Embryonic facial prominence (tissue), 1 donor: ENCODE results near the gene C17orf67.

Experiments
- DNase-seq: peaks from one replicate; pipeline ENCODE4 v3.0.0-alpha.2; 2016; ENCODE audit errors: extremely low spot score

C17orf67 gene

DNA sequence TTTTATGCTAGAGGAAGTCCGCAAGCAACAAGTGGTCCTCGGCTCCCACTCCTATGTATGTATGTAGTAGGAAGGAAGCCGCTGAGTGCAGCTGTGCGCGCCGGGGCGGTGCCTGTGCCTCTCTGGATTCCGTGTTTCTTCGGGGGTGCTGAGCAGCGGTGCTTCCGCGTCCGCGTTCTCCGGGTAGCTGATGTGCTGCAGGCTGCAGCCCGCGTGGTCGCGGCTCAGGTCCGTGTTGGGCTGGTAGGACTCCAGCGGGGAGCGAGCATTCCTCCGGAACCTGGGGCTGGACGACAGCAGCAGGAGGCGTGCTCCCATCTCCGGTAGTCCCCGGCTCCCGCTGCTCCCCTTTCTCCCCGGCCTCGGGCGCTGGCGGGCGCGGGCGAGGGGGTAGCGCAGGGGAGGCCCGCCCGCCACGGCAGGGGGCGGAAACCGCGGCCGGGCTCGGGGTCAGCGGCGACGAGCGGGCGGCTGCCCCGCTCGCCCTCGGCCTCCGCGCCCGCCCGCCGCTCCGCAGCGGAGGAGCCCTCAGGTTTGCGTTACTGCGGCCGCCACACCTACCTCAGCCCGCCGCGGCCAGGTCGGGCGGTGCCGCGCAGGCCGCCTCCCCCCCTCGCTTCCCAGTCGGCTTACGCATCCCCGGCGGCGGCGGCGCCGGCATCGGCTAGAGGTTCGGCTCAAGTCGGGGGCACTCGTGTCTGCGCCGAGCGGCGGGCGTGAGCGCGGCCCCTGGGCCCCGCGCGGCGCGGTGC lies 487 bp downstream of the C17orf67 start:
- no peak for DNase-seq

- DNase-seq, result no peak
Observed at GRCh38 chr17:56832446-56832845, 1.3 kb downstream of the C17orf67 start.

- no peak for DNase-seq
Observed at GRCh38 chr17:56831369-56832095, 2.2 kb downstream of the C17orf67 start.

DNA sequence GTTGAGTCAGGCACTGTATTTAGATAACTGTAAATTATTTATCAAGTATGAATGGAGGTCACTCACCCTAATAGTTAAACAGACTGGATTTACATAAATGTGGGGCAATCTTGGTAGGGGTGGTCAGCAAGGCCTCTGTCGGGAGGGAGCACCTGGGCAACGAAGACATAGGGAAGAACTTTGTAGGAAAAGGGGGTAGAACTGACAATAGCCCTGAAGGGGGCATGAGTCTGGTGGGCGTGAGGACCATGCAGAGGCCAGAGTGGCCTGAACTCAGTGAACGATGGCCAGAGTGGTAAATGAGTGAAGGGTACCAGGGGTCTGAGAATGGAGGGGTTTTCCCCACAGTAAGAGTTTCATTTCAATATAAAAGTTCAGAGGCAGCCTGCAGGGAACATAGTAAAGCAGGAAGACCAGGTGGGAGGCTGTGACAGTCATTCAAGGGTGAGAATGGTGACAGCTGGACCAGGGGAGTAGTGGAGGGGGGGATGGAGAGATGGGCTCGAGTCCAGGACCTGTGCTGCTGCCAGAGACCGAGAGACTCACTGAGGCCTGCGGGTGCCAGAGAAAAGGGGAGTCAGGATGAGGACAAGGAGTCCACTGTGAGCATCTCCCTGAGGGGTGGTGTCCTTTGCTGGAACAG lies 2.9 kb downstream of the C17orf67 start:
- DNase-seq, result no peak

DNA sequence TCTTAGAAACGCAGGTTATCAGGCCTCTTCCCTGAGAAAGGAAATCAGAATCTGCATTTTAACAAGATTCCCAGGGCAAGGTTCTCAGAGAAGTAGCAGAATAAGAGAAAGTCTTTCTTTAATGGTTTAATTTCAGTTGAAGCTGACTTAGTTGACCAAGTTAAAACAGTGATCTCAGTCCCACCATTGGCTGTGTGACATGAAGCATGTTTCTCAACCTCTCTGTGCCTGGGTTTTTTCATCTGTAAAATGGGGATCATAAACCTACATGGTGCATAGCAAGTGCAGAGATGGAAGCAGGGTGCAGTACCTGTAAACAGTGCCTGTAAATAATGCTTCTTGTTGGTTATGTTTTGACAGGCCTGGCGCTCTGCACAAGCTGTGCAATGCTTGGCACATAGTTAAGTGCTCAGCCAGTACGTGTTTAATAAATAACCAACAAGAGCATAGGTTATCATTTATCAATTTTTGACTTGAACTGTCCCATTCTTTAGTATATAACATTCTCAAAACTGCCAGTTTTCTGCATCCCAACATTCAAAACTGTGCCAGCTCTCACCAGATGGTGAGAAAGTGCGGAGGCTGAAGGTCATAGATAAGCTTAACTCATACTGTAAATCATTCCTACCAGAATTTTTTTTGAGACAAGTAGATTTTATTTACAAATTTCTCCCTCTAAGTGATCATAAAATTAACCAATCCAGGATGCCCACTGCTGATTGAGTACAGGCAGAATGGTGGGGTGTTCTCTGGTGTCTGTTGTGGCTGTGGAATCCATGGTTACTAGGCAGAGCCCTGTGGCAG lies 6.9 kb downstream of the C17orf67 start:
- DNase-seq, result no peak

DNA sequence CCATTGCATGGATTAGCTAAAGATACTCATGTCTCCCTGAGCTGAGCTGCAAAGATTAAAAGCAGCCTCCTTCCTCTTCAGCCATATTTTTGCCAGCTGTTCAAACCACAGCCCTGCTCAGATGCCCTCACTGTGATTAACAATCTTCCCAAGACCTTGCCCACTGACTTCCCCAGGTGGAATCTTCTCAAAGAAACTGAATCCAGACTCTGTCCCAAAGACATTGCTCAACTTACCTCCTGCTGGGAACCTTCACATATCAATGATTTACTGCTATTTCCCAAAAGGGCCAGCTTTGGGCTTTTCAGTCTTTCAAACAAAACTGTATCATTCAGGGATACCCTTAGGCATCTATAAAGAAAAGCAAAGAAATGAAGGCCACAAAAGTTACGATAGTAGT lies 9.2 kb downstream of the C17orf67 start:
- DNase-seq, result no peak

DNA sequence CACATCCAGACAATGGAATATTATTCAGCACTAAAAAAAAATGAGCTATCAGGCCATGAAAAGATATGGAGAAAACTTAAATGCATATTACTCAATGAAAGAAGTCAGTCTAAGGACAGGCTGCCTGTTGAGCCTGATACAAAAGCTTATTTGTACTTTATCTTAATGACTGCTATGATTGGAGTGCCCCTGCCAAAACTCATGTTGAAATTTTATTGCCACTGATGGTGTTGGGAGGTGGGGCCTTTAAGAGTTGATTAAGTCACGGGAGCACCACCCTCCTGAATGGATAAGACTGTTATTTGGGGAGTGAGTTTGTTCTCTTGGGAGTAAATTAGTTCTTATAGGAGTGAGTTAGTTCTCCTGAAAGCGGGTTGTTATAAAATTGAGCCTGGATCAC lies 9.9 kb downstream of the C17orf67 start:
- no peak for DNase-seq

DNA sequence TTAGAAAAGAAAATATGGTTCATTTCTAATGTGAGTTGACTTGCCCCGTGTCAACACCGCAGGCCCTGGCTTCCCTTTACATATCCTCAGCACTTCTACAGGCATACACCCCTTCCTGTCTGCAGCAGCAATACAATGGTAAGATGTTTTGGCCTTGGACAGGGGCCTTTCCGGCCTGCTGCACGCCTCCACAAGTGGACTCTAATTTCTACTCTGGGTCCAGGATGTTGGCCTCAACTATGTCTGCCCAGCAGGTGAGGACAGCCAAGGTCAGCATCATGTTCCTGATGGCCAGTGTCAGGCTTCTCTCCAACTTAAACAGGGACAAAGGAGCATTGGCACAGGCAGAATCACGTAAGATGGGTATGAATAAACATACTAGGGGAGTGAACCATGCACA lies 11.0 kb downstream of the C17orf67 start:
- DNase-seq, result no peak

- DNase-seq, result no peak
Observed at GRCh38 chr17:56821847-56822534, 11.7 kb downstream of the C17orf67 start.

- no peak for DNase-seq
Observed at GRCh38 chr17:56820207-56820606, 13.5 kb downstream of the C17orf67 start.

DNA sequence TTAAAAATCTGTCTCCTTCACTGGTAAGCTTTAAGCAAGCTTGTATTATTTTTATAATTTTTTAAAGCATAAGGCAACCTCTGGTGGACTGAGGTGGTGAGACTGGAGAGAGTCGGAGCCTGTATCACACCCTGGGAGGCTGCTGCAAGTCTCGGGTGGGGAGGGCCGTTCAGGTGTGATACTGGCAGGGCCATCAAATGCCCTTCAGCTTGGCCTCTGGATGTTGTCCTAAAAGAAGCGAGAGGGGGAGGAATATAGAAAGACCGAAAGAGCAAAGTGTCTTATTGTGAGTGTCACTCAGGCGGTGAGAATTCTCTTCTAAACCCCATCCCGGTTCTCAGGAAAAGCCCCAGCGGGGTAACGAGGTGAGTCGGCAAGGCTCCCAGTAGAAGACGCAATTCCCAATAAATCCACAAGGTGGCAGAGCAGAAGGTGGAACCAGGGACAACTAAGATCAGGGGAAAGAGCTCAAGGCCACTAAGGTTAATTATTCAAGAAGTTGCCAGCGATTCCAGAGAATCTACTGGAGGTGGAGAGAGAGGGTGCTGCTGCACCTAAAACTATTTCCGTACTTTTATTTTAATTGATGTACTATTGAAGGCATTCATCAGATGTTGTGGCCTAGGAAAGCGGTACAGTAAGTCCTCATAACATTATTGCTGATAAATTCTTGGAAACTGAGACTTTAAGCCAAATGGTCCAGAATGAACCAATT lies 14.1 kb downstream of the C17orf67 start:
- no peak for DNase-seq

DNA sequence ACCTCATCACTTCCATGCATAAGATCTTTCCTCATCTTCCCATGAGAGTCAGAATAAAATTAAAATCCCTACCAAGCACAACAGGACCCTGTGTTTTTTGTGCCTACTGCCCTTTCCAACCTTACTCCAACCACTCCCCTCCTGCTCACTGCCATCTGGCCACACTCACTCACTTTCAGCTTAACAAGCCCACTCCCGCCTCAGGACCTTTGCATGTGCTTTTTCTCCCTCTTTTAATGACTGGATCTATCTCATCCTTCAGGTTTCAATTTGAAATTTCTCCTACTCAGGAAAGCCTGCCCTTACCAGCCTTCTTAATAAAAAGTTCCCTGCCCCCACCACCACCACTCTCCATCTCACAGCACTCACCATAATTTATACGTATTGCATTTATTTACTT lies 14.7 kb downstream of the C17orf67 start:
- DNase-seq, result no peak

GRCh38 chr17:56817066-56817465 lies 16.7 kb downstream of the C17orf67 start:
- no peak for DNase-seq

DNA sequence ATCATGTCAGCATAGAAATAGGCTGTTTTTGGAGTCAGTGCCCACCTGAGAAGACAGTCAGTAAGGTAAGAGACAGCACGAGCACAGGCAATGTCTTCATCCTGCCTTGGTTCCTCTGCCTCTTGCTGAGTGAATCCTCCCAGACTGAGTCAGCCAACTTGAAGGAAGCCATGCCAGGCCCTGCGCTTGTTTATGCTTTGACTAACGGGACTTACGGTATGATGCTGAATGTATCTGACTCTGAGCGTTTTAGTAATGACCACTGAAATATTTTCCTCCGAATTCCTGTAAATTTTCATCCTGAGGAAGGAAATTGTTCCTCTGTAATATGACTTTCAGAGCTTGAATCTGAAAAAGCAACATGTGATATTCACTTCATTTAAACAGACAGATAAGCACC lies 18.0 kb downstream of the C17orf67 start:
- DNase-seq, result no peak

DNA sequence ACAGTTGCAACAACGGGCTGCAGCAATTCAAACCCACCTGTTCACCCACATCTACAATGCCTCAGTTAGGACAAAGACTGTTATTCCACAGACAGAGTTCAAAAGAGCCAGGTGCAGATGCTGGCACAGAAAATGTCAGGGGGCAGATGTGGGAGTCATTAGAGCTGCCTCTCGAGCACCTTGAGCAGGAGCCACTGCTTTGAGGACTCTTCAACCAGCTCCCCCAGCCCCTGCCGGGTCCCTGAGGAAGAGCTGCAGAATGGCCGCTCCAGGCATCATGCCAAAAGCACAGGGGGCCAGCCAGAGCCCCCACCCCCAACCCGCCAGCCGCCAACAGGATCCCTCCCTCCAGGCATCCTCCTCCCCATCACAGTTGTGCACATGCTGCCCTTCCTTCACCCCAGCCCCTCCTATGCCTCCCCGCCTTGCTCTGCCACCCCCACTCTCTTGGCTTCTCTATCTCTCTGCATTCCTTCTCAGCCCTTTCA lies 20.8 kb downstream of the C17orf67 start:
- no peak for DNase-seq

DNA sequence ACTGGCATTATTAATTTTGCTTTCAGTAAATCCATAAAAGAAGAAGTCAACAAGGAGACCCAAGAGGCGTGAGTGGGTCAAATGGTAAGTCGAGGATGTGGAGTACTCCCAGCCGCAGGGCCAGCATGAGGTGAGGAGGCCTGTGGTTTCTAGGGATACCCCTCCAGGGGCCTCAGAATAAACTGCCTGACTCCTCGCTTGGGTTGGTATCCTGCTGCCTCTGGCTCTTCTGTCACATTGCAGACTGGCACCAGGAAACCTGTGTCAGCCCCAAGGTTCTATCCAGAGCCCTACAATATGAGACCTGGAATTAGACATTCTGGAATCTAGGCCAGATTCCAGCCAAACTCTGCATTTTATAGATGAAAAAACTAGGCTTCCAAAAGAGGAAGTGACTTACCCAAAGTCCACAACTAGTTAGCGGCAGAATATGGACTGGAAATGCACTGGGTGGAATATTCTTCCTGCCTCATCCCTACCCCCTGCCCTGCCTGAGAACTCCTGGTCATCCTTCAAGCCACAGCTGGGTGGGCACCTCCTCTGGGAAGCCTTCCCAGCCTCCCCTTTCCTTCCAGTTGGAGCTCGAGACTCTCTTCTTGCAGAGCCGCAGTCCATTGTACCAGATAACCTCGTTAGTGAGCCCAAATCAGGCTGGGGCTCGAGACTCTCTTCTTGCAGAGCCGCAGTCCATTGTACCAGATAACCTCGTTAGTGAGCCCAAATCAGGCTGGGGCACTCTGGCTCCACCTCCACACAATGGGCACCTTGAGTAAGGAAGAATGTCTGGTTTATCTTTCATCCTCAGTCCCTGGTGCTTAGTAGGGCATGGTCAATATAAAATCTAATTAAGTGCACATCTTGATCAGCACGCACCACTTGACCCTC lies 22.6 kb downstream of the C17orf67 start:
- DNase-seq, result no peak

- no peak for DNase-seq
Observed at GRCh38 chr17:56810343-56810742, 23.4 kb downstream of the C17orf67 start.

GRCh38 chr17:56809820-56810179 lies 23.9 kb downstream of the C17orf67 start:
- DNase-seq, result no peak

DNA sequence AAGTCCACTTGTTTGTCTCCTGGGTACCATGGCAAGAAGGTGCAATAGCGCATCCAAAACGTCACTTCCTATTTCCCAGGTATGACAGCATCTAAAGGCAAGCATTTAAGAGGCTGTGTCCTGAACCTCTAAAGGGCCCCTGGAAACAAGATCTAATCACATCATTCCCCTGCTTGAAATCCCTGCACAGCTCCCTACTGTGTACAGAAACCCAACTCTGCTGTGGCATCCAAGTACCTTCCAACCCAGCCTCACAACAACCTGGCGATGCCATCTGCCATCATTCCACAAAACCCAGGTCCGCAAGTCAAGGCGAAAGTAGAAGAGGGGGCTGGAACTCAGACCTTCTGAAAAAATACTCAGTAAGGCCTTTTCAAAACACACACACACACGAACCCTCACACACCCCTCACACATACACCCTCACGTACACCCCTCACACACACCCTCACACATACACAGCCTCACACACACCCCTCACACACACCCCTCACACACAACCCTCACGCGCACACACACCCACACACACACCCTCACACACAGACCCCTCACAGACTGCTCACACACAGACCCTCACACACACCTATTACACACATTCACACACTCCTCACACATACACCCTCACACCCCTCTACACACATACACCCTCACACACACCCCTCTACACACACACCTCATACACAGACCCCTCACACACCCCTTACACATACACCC lies 24.5 kb downstream of the C17orf67 start:
- no peak for DNase-seq
